HFFc6 (cell line): Measurements from ENCODE around the gene CHTF18. TPM values are rescaled to one million over a fixed set of nuclear protein-coding genes. Genes with fewer than 3 reads are reported as not detected.
"Not testable (repeated sequence)": the region's sequence is repeated elsewhere in the genome, so short reads cannot be mapped to it uniquely, and the experiment has no call there.

Experiments used
- DNase-seq: peaks from one replicate; pipeline ENCODE4 v3.0.0-alpha.2; 2018
- H3K27ac Mint-ChIP-seq: 2 replicates; pipeline ENCODE4 v1.8.0; 2020; ENCODE audit warnings: mild to moderate bottlenecking, mixed read lengths
- H3K27me3 Mint-ChIP-seq: 2 replicates; pipeline ENCODE4 v1.8.0; 2021; ENCODE audit warnings: mild to moderate bottlenecking, moderate library complexity, mixed read lengths; ENCODE audit not compliant: insufficient read depth
- H3K36me3 Mint-ChIP-seq: 2 replicates; pipeline ENCODE4 v1.8.0; 2021; ENCODE audit warnings: low read depth, mixed read lengths
- H3K4me1 Mint-ChIP-seq: 2 replicates; pipeline ENCODE4 v1.8.0; 2020; ENCODE audit warnings: low read depth, mixed read lengths
- H3K4me3 Mint-ChIP-seq: 2 replicates; pipeline ENCODE4 v1.8.0; 2020; ENCODE audit warnings: mild to moderate bottlenecking, moderate library complexity, mixed read lengths
- H3K9me3 Mint-ChIP-seq: 2 replicates; pipeline ENCODE4 v1.8.0; 2020; ENCODE audit warnings: mild to moderate bottlenecking, mixed read lengths
- CTCF ChIP-seq: fragments of 200-600 bp; sonication (generic); IDR thresholded peaks from 2 replicates; pipeline ENCODE4 v1.5.0; 2021; ENCODE audit warnings: antibody characterized with exemption, mild to moderate bottlenecking
- total RNA-seq, 6 experiments: library from RNA; stranded (reverse); fragmentation: NEBNext Ultra II Directional; extraction: Animal tissue kit (Norgen Biotek cat#: 25700); gene quantifications; 2 replicates in 1 of 6; 3 replicates in 5 of 6; pipeline ENCODE4 v1.2.3, GENCODE V29; 2021

Gene CHTF18
- total RNA-seq, 6 experiments from 2014 or later: 15.2 to 31.7 (median 26.0) TPM

DNA sequence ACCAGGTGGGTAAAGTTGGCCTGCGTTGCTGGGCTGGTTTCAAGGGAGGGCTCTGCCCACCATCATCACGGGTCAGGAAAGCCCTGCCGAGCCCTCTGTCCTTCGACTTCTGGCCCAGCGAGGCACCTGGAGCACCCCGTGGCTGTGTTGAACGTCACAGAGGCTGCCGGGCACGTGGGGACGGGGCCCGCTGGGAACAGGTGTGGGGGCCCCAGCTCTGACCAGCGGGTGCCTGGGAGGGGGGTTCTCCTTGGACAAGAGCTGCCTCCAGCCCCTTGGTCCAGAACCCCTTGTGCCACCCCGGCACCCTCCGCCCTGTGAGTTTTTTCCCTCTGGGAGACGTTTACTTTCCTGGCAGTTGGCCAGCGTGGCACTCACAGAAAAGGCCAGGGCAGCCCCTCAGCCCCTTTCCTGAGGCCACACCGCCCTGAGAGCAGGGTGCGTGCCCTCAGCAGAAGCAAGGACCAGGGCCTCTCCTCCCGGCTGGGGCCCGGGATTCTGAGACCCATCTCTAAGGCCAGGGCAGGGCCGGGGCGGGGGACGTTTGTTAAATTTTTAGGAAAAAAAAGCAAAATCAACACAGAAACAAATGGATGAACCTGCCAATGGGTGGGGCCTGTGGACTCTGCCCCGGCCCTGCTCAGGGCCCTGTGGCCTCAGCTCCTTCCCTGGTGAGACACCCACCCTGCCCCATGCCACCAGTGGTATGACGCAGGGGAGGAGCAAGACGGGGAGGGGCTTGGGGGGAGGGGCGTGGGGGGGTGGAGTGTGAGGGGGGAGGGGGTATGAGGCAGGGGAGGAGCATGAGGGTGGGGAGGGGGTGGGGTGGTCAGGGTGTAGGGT lies 43.4 kb downstream of the CHTF18 start:
- no peak for TF ChIP-seq CTCF
- Mint-ChIP-seq H3K9me3 (peaks cover 26% of the 10 kb centered on the region), H3K27ac (no peak overlapping the region), H3K4me3 (no peak overlapping the region), H3K36me3 (peaks cover 11% of the 10 kb centered on the region; the same call in 1 of the 2 replicates), H3K27me3 (peaks cover 27% of the 10 kb centered on the region), H3K4me1 (no peaks in the 10 kb centered on the region)
- DNase-seq: no peak

GRCh38 chr16:832652-833336 lies 44.4 kb downstream of the CHTF18 start:
- DNase-seq: no peak
- Mint-ChIP-seq H3K36me3 (peaks cover 12% of the 10 kb centered on the region; the same call in 1 of the 2 replicates), H3K27ac (no peak overlapping the region), H3K9me3 (peaks cover 34% of the 10 kb centered on the region), H3K4me3 (no peak overlapping the region), H3K27me3 (peaks cover 26% of the 10 kb centered on the region), H3K4me1 (no peaks in the 10 kb centered on the region)
- no peak for TF ChIP-seq CTCF

DNA sequence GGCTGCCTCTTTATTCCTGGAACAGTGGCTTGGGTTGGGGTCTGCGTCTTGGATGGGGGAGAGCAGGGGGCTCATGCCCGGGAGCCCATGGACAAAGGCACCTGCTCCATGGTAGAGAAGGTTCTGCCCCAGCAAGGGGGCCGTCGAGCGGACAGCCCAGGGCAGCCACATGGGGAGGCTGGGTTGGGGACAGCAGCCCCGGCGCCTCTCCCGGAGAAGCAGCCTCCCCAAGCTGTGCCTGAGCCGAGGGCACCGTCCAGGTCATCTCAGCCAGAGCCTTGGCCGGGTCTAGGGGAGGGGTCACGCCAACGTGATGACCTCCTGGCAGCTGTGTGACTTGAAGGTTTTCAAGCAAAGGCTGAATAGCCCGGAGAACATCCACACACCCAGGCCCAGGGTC lies 45.0 kb downstream of the CHTF18 start:
- Mint-ChIP-seq H3K9me3 (peaks cover 39% of the 10 kb centered on the region), H3K36me3 (peaks cover 12% of the 10 kb centered on the region; the same call in 1 of the 2 replicates), H3K4me3 (no peak overlapping the region), H3K27ac (no peak overlapping the region), H3K4me1 (no peaks in the 10 kb centered on the region), H3K27me3 (peaks cover 23% of the 10 kb centered on the region)
- TF ChIP-seq CTCF: no peak
- DNase-seq: no peak

- H3K27me3 Mint-ChIP-seq: peaks cover 16% of the 10 kb centered on the region; the same call in 1 of the 2 replicates
- TF ChIP-seq CTCF: no peak
- no peak for DNase-seq
- H3K36me3 Mint-ChIP-seq: peaks cover 12% of the 10 kb centered on the region; the same call in 1 of the 2 replicates
- H3K4me1 Mint-ChIP-seq: no peaks in the 10 kb centered on the region
- H3K27ac Mint-ChIP-seq: no peak overlapping the region
- peaks cover 47% of the 10 kb centered on the region for H3K9me3 Mint-ChIP-seq
- H3K4me3 Mint-ChIP-seq: no peak overlapping the region
These were observed 47.0 kb downstream of the CHTF18 start for GRCh38 chr16:835373-835772.

DNA sequence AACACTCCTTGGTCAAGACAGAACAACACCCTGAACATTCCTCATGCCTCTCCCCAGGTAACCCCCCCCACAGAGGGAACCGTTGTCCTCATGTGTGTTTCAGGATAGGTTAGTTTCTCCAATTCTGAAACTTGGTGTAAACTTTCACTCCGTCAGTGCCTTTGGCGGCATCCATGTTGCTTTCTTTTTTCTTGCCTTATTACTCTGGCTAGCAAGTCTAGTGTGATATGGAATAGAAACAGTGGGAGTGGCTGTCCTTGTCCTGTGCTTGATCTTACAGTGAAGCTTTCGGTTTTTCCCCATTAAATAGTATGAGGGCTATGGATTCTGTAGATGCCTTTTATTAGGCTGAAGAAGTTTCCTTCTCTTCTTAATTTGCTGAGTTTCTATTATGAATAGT lies 47.8 kb downstream of the CHTF18 start:
- Mint-ChIP-seq H3K27ac (no peak overlapping the region), H3K4me3 (no peak overlapping the region), H3K27me3 (peaks cover 16% of the 10 kb centered on the region; the same call in 1 of the 2 replicates), H3K9me3 (peaks cover 47% of the 10 kb centered on the region), H3K4me1 (no peaks in the 10 kb centered on the region), H3K36me3 (peaks cover 12% of the 10 kb centered on the region; the same call in 1 of the 2 replicates)
- no peak for DNase-seq
- TF ChIP-seq CTCF: no peak

DNA sequence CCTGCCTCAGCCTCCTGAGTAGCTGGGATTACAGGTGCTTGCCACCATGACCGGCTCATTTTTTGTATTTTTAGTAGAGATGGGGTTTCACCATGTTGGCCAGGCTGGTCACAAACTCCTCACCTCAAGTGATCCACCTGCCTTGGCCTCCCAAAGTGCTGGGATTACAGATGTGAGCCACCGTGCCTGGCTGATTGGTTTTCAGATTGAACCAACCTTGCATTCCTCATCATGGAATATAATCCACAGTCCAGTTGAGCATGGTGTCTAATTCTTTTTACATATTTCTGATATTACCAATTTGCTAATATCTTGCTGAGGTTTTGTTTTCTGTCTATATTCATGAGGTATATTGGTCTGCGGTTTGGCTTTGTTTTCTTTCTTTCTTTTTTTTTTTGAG lies 48.4 kb downstream of the CHTF18 start:
- Mint-ChIP-seq H3K36me3 (peaks cover 12% of the 10 kb centered on the region; the same call in 1 of the 2 replicates), H3K9me3 (peaks cover 47% of the 10 kb centered on the region)

More for the DNA sequence above, 48.4 kb downstream of the CHTF18 start:
- H3K27me3 Mint-ChIP-seq: peaks cover 16% of the 10 kb centered on the region; the same call in 1 of the 2 replicates
- H3K4me1 Mint-ChIP-seq, DNase-seq, H3K27ac Mint-ChIP-seq, H3K4me3 Mint-ChIP-seq: not testable (repeated sequence)
